ENCODE measurements around the gene SIGLEC8.
A peak's percentile ranks its signal among the peaks of the same experiment; 100 is the strongest.
"Not testable (repeated sequence)": the region's sequence is repeated elsewhere in the genome, so short reads cannot be mapped to it uniquely, and the experiment has no call there.

SIGLEC8 gene

GRCh38 chr19:51447510-51447909 is 10.7 kb downstream of the SIGLEC8 start:
- DNase-seq (ENCODE audit: low read depth in 2 of 2): not testable (repeated sequence)

- DNase-seq (ENCODE audit: low read depth in 2 of 2): peak; percentile 75 to 85
These were observed 16.6 kb downstream of the SIGLEC8 start for GRCh38 chr19:51441410-51442390.

- peak; percentile 51 to 53 for DNase-seq (ENCODE audit: low read depth in 2 of 2)
These were observed 17.3 kb downstream of the SIGLEC8 start for GRCh38 chr19:51440846-51441409.

GRCh38 chr19:51440052-51440451 is 18.2 kb downstream of the SIGLEC8 start:
- DNase-seq (ENCODE audit: low read depth in 2 of 2): no peak

GRCh38 chr19:51439021-51439465 is 19.2 kb downstream of the SIGLEC8 start:
- no peak for DNase-seq (ENCODE audit: low read depth in 2 of 2)

- no peak for DNase-seq (ENCODE audit: low read depth in 2 of 2)
These were observed 23.8 kb downstream of the SIGLEC8 start for GRCh38 chr19:51434456-51434855.

- DNase-seq (ENCODE audit: low read depth in 2 of 2): no peak
These were observed 25.2 kb downstream of the SIGLEC8 start for GRCh38 chr19:51433043-51433442.

- DNase-seq (ENCODE audit: low read depth in 2 of 2): no peak
These were observed 27.1 kb downstream of the SIGLEC8 start for GRCh38 chr19:51431124-51431523.

GRCh38 chr19:51430221-51430620 is 28.0 kb downstream of the SIGLEC8 start:
- DNase-seq (ENCODE audit: low read depth in 2 of 2): no peak

- DNase-seq (ENCODE audit: low read depth in 2 of 2): no peak
These were observed 31.1 kb downstream of the SIGLEC8 start for GRCh38 chr19:51427201-51427600.

GRCh38 chr19:51422053-51422448 is 36.2 kb downstream of the SIGLEC8 start:
- peak; percentile 86 to 91 for DNase-seq (ENCODE audit: low read depth in 2 of 2)

GRCh38 chr19:51421229-51422052 is 36.8 kb downstream of the SIGLEC8 start:
- DNase-seq (ENCODE audit: low read depth in 2 of 2): no peak

GRCh38 chr19:51420511-51420910 is 37.7 kb downstream of the SIGLEC8 start:
- DNase-seq (ENCODE audit: low read depth in 2 of 2): not testable (repeated sequence)

- DNase-seq (ENCODE audit: low read depth in 2 of 2): no peak
These were observed 39.5 kb downstream of the SIGLEC8 start for GRCh38 chr19:51418707-51419106.

GRCh38 chr19:51417810-51418157 is 40.5 kb downstream of the SIGLEC8 start:
- DNase-seq (ENCODE audit: low read depth in 2 of 2): no peak

GRCh38 chr19:51417107-51417809 is 41.0 kb downstream of the SIGLEC8 start, which contains the start of gene SIGLEC10:
TSS of gene SIGLEC10 (minus strand) at chr19:51417642. CDS start at chr19:51417581, 61 bp downstream.
- DNase-seq (ENCODE audit: low read depth in 2 of 2): no peak

- not testable (repeated sequence) for DNase-seq (ENCODE audit: low read depth in 2 of 2)
These were observed 41.8 kb downstream of the SIGLEC8 start for GRCh38 chr19:51416422-51416821.

GRCh38 chr19:51415187-51415586 is 43.1 kb downstream of the SIGLEC8 start:
- DNase-seq (ENCODE audit: low read depth in 2 of 2): no peak

GRCh38 chr19:51410950-51411748 is 47.1 kb downstream of the SIGLEC8 start:
- DNase-seq (ENCODE audit: low read depth in 2 of 2): no peak

- no peak for DNase-seq (ENCODE audit: low read depth in 2 of 2)
These were observed 50.6 kb downstream of the SIGLEC8 start for GRCh38 chr19:51407511-51408131.

All from activated CD4-positive, alpha-beta T cell treated with anti-CD3 and anti-CD28 coated beads for 24 hours (primary cell).